ENCODE data around the gene MRPL11. TPM values are rescaled to one million over a fixed set of nuclear protein-coding genes. Genes with fewer than 3 reads are reported as not detected.

Gene MRPL11
- total and polyA plus RNA-seq, 10 of the 15 experiments (the other 5 are each of a cell fraction or from before 2014, with no cell fraction given), result 43.5 to 248 (median 109) TPM

DNA sequence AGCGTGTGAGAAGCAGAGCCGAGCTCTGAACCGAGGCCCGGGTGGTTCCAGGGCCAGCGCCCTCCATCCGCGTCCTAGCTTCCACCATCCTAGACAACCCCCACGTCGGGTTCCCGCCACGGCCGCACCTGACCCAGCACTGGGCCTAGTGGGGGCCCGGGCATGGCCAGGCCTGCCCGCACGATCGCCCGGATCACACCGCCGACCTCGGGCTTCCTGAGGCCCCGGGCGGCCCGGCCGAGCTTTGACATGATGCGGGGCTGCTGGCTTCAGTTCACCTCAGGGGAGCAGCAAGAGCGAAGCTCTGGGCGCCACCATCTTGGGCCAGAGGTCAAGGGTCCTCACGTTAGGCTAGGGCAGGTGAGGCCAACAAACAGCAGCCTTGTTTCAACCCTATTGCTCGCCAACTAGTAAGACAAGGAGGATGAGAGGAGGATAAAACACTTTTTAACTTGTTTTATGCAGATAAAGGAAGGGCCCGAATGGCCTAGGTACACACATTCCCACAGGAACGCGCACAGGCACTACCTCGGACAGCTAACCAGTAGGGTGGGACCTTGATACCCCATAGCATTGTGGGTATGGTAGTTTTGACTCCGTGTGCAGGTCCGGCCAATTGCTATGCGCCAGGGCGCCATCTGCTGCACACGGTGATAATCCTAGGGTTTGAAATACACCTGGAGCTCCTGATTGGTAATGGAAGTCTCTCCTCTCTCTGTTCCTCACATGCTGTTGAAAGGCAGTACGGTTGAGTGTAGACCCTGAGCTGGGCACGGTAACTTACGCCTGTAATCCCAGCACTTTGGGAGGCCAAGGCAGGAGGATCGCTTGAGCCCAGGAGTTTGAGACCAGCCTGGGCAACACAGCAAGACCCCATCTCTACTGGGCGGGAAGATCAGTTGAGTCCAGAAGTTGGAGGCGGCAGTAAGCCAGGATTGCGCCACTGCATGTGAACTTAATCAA lies at the start of gene MRPL11 (continued):
- TF ChIP-seq, protein P1, sequence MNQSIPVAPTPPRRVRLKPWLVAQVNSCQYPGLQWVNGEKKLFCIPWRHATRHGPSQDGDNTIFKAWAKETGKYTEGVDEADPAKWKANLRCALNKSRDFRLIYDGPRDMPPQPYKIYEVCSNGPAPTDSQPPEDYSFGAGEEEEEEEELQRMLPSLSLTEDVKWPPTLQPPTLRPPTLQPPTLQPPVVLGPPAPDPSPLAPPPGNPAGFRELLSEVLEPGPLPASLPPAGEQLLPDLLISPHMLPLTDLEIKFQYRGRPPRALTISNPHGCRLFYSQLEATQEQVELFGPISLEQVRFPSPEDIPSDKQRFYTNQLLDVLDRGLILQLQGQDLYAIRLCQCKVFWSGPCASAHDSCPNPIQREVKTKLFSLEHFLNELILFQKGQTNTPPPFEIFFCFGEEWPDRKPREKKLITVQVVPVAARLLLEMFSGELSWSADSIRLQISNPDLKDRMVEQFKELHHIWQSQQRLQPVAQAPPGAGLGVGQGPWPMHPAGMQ (IDR thresholded peaks at IDR 0.05; ENCODE audit: borderline replicate concordance), result peak; percentile 99

DNA sequence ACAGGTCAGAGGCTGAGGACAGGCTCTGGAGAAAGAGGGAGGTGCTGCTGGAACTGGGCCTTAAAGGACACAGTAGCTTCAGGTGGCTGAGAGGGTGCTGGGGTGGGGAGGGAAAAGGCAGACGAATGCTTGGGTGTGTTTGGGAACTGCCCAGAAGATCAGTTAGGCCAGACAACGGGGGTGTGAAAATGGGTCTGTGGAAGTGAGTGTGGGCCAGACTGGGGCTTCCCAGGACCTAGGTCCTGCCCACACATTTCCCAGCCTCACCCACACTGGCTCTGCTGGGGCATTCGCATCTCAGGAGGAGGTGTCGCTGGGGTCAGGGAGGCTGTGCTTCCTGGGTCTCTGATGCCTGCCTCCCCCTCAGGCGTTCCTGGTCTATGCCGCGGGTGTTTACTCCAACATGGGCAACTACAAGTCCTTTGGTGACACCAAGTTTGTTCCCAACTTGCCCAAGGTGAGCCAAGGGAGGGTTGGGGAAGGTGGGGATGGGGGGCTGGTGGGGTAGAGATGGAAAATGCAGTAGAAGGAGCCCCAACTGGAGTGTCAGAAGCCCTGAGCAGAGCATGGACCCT lies 46.2 kb upstream of the MRPL11 start:
- Histone ChIP-seq H2AFZ (ENCODE audit: control insufficient read depth, low read depth, low read length) (no peak overlapping the region), H4K20me1 (ENCODE audit: control insufficient read depth, insufficient read depth) (no peaks in the 10 kb centered on the region), H3K36me3 (ENCODE audit: control insufficient read depth in 2 of 2, insufficient read depth in 2 of 2, low read length in 1 of 2) (peaks cover 13 to 14% of the 10 kb centered on the region in 2 experiments; a peak in 3 of 4 replicates), H3K27ac (ENCODE audit: control insufficient read depth, insufficient read depth) (no peak overlapping the region), H3K4me2 (ENCODE audit: control insufficient read depth, insufficient read depth) (no peak overlapping the region), H3K4me3 (no peak overlapping the region), H3K27me3 (replicated peaks in 1 of 2; ENCODE audit: control insufficient read depth in 2 of 2, insufficient read depth in 2 of 2, low read length in 1 of 2) (no peaks in the 10 kb centered on the region), H3K9me3 (replicated peaks; ENCODE audit: control insufficient read depth, insufficient read depth, low read length) (no peaks in the 10 kb centered on the region), H3K79me2 (ENCODE audit: control insufficient read depth, insufficient read depth, low read length) (peaks cover 13% of the 10 kb centered on the region), H3K4me1 (ENCODE audit: control insufficient read depth, insufficient read depth, low read length) (peaks cover 6% of the 10 kb centered on the region), H3K9ac (ENCODE audit: control insufficient read depth, insufficient read depth, low read length) (no peak overlapping the region)
- POLR2A ChIA-PET, result interaction anchor here (1.1 kb wide), 1 partner anchor 25 kb away, joined by 3 read pairs; no protein-coding TSS in a partner anchor
- CTCF ChIA-PET, result interaction anchor here (0.6 to 1.8 kb wide), 4 partner anchors 19 to 194 kb away, joined by 3 to 7 read pairs (median 4); partner anchors contain the start of gene PELI3
- no peak for DNase-seq (ENCODE audit: low read depth, low spot score)
- FAIRE-seq, result no peak
- ATAC-seq, result no peak
- RAD21 ChIA-PET (ENCODE audit: unreplicated experiment), result interaction anchor here (1.2 to 1.4 kb wide), 2 partner anchors 76 to 194 kb away, joined by 3 read pairs; no protein-coding TSS in a partner anchor
- intact Hi-C loops (cut with micrococcal nuclease; ENCODE audit: unreplicated experiment), result no loop called here
- SMC1A ChIA-PET (ENCODE audit: uncharacterized antibody, unreplicated experiment), result interaction anchor here (1.8 kb wide), 1 partner anchor 96 kb away, joined by 4 read pairs; no protein-coding TSS in a partner anchor
- in situ Hi-C loops (cut with MboI), result no loop called here
- WGBS (ENCODE audit: insufficient coverage, insufficient replicate concordance, low lambda C conversion rate, missing lambda C conversion rate), result 69% methylated on average over 7 of the region's 7 CpGs
- BruUV-seq (replicated peaks), result no TSS peak
- TF ChIP-seq SREBF2 (IDR thresholded peaks at IDR 0.05; ENCODE audit: low read length) (no peak), SP1 (IDR thresholded peaks at IDR 0.05; ENCODE audit: low read depth, low read length) (no peak), TAF1 (IDR thresholded peaks at IDR 0.05; ENCODE audit: borderline replicate concordance, low read depth, low read length) (no peak), ZNF24 (IDR thresholded peaks at IDR 0.05) (no peak), JUNB (IDR thresholded peaks at IDR 0.05) (no peak), NRF1 (conservative IDR thresholded peaks at IDR 0.05; ENCODE audit: low read depth, low read length) (no peak), NFYA (IDR thresholded peaks at IDR 0.05; ENCODE audit: borderline replicate concordance, low read depth, low read length) (no peak), ZNF622 (IDR thresholded peaks at IDR 0.05) (no peak), ESRRA (IDR thresholded peaks at IDR 0.05; ENCODE audit: low read length) (no peak)
- TF ChIP-seq, protein P2, sequence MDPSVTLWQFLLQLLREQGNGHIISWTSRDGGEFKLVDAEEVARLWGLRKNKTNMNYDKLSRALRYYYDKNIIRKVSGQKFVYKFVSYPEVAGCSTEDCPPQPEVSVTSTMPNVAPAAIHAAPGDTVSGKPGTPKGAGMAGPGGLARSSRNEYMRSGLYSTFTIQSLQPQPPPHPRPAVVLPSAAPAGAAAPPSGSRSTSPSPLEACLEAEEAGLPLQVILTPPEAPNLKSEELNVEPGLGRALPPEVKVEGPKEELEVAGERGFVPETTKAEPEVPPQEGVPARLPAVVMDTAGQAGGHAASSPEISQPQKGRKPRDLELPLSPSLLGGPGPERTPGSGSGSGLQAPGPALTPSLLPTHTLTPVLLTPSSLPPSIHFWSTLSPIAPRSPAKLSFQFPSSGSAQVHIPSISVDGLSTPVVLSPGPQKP (IDR thresholded peaks at IDR 0.05; ENCODE audit: low read depth, low read length), result no peak
- TF ChIP-seq, protein P3, sequence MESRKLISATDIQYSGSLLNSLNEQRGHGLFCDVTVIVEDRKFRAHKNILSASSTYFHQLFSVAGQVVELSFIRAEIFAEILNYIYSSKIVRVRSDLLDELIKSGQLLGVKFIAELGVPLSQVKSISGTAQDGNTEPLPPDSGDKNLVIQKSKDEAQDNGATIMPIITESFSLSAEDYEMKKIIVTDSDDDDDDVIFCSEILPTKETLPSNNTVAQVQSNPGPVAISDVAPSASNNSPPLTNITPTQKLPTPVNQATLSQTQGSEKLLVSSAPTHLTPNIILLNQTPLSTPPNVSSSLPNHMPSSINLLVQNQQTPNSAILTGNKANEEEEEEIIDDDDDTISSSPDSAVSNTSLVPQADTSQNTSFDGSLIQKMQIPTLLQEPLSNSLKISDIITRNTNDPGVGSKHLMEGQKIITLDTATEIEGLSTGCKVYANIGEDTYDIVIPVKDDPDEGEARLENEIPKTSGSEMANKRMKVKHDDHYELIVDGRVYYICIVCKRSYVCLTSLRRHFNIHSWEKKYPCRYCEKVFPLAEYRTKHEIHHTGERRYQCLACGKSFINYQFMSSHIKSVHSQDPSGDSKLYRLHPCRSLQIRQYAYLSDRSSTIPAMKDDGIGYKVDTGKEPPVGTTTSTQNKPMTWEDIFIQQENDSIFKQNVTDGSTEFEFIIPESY (IDR thresholded peaks at IDR 0.05), result no peak
- TF ChIP-seq, protein P4, sequence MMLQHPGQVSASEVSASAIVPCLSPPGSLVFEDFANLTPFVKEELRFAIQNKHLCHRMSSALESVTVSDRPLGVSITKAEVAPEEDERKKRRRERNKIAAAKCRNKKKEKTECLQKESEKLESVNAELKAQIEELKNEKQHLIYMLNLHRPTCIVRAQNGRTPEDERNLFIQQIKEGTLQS (IDR thresholded peaks at IDR 0.05; ENCODE audit: borderline replicate concordance, extremely low read depth, low read depth, low read length), result no peak

Data from GM12878 (cell line).